Activated gamma-delta T cell (primary cell): ENCODE data around the gene NHLRC2.

ENCODE experiments used
- DNase-seq: peaks from one replicate; lab custom pipeline; 2025; lab: John Stamatoyannopoulos, UW

NHLRC2 gene

GRCh38 chr10:113859261-113859660 lies 4.8 kb downstream of the NHLRC2 start:
- DNase-seq, result no peak

GRCh38 chr10:113865901-113866300 lies 11.4 kb downstream of the NHLRC2 start:
- no peak for DNase-seq

- no peak for DNase-seq
Measured at GRCh38 chr10:113866551-113867394, 12.3 kb downstream of the NHLRC2 start.

GRCh38 chr10:113867904-113868303 lies 13.4 kb downstream of the NHLRC2 start:
- no peak for DNase-seq

- no peak for DNase-seq
Measured at GRCh38 chr10:113869789-113870188, 15.3 kb downstream of the NHLRC2 start.

DNA sequence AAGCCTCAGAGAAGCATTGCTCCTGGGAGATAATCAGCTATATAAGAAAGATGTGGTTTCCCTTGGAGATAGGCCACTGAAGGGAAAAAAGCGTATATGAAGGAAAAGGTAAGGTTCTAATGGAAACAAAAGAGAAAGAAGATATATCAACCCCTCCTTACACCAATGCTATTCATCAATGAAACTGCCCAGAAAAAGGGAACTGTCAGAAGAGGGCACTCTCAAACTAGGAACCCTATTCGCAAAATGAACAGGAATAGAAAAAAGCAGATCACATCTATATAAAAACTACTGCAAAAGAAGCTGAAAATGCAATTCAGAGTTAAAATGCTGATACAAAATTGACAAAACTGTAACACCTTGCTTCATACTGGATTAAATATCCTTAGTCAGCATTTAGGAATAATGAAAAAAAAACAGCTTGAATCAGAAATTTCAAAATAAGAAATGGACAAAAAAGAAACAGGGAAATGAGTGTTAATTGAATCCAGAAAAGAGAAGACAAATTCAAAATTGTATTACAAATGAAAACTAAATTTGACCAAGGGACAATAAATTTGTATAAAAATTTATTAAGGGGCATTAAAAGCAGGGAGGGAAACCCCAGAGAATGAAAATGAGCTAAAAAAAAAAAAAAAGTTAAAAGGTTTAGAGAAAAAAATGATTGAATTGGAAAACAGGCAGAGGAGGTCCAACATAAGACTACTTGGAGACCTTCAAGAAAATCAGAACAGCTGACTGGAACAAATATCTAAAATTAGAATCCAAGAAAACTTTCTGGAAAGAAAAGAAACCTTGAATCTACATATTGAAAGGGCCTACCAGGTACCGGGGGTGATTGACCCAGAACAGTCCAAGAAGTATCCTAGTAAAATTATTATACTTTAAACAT lies 17.9 kb downstream of the NHLRC2 start:
- DNase-seq, result no peak

- DNase-seq, result no peak
Measured at GRCh38 chr10:113875212-113875611, 20.8 kb downstream of the NHLRC2 start.

DNA sequence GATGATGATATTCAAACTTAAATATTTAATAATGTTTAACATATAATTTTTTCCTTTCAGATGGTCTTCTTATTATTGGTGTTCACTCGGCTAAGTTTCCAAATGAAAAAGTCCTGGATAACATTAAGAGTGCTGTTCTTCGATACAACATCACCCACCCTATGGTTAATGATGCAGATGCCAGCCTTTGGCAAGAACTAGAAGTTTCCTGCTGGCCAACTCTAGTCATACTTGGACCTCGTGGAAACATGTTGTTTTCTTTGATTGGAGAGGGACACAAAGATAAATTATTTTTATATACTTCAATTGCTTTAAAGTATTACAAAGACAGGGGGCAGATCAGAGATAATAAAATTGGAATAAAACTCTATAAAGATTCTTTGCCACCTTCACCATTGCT lies 22.0 kb downstream of the NHLRC2 start:
- no peak for DNase-seq

- no peak for DNase-seq
Measured at GRCh38 chr10:113879691-113880090, 25.2 kb downstream of the NHLRC2 start.

DNA sequence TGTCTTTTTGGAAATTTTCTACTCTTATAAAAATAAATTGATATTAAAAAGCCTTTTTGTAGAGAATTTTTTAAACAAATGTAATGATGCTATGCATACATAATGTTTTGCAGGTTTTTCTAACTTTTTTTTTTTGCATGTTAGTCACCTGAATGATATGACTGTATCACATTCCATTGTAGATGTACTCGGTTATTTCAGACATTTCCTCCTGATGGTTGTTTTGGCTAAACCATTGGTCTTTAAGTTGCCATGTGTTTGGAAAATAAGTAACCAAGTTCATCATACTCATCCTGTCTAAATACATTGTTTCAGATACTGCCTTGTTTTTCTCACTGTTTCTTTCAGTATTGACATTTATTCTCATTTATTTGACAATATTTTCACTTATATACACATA lies 25.8 kb downstream of the NHLRC2 start:
- DNase-seq, result no peak

GRCh38 chr10:113882240-113882639 lies 27.8 kb downstream of the NHLRC2 start:
- no peak for DNase-seq

DNA sequence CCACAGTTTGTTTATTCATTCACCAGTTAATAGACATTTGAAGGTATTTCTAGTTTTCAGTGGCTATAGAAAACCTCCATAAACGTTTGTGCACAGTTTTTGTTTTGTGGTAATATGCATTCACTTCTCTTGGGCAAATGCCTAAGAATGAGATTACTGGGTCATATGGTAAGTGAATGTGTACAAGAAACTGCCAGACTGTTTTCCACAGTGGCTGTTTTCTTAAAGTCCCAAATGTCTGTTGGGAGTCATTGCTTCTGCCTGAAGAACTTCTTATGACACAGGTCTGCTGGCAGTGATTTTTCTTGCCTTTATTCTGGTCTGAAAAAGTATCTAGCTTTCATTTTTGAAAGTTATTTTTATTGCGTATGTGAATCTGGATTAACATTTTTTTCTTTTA lies 35.5 kb downstream of the NHLRC2 start:
- DNase-seq, result no peak

- DNase-seq, result no peak
Measured at GRCh38 chr10:113890769-113891168, 36.3 kb downstream of the NHLRC2 start.

DNA sequence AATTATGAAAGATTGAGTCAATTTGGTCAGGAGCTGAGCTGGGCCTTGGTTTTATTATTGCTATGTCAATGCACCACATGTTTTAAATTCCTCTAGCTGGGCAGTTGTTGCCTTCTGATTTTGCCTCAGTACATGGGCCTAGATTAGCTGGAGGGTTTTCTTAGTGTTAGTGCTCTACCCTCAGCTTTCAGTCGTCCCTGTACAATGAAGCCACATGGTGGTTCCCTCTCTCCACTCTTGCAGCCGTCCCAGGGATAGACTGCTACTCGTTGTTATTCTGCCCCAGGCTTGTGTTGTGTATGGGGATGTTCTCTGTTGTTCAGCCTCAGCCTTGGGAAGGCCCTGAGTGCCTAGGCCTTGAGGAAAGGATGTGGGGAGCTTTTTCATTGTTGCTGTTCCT lies 37.0 kb downstream of the NHLRC2 start:
- DNase-seq, result no peak

DNA sequence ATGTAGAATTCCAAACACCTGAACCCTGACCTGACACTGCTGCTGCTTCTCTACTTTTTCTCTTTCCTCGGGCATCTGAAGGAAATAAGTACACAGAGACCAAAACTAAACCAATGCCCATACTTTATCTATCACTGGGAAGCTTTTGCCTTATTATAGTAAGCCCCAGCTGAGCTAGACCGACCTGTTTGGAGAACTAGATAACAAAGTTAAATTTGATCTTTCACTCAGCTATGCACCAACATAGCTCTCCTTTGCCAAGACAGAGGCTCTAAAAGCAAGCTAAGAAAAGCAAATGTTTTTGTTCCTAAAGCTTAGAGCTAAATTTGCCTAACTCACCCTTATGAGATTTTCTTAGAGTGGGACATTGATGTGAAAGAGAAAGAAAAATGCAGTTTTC lies 39.1 kb downstream of the NHLRC2 start:
- no peak for DNase-seq

DNA sequence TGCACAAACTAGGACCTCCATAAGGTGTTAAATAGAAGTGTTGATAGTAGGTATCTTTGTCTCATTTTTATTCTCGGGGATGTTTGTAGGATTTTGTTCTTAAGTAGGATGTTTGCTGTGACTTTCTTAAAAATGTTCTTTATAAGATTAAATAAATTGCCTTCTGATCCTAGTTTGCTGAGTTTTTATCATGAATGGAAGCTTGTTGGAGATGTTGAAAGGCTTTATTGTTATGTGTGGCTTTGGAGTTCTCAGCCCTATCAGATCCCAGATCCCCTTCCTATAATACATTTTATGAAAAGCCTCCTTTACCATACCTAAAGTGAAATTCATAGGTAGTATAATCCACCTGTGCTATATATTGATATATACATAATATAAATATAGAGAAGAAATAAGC lies 40.1 kb downstream of the NHLRC2 start:
- DNase-seq, result no peak

DNA sequence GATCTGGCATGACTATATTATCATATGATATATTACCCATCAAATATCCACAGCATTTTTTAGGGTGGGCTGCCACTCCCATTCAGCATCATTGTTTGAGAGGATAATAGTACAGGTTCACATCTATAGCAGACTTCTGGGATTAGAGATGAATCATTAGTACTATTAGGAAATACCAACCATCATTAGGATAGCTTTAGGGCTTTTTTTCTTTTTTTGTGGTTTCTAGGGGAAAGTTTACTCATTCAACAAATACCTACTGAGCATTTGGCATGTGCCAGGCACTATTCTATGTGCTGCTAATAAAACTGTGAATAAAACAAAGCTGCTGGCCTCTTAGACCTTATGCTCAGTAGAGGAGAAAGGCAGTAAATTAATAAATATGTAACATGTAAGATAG lies 40.6 kb downstream of the NHLRC2 start:
- no peak for DNase-seq

GRCh38 chr10:113897693-113898618 lies 43.5 kb downstream of the NHLRC2 start:
- no peak for DNase-seq

DNA sequence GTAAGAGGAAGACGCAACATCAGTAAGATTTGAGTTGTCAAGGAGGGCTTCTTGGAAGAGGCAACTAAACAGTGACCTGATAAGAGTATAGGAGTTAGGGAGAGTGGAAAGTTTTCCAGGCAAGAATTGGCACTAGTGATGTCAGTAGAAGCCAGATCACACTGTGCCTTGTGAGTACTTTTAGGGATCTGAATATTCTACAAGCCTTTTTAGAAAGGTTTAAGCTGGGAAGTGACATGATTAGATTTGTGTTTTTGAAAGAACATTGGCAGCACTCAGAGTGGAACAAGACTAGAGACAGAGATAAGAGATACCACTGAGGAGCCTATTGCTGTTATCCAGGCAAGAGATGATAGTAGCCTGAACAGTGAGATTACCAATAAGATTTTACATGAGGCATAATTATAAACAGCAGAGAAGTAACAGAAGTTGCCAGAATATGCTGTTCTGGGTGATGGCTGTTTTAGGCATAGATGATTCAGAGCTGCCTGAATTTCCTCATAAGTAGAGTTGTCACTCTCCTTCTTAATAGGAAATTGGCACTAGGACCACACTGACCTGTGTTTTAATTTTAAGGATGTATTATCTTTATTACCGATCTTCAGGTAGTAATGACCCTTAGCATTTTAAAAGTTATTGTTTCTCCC lies 45.6 kb downstream of the NHLRC2 start:
- no peak for DNase-seq

DNA sequence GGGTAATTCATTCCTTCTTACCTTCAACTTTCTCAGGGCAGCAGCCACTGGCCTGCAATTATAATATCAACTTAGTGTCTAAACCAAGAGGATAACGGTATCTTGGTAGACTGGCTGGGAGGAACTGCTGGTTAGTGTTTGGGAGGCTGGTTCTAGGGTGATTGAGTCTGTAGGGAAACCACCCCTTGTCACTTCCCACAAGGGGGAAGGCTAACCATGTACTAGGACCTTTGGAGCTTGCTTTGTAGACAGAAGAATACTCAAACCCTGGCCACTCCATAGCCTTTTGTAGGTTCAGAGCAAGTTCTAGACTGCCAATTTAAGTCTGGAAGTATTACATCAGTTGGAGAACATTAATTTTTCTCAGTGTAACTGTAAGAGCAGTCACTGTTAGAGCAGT lies 51.3 kb downstream of the NHLRC2 start:
- DNase-seq, result no peak

GRCh38 chr10:113907166-113907565 lies 52.7 kb downstream of the NHLRC2 start:
- DNase-seq, result no peak
